ENCODE results near the gene DUOXA2.
"Not testable (repeated sequence)": the region's sequence is repeated elsewhere in the genome, so short reads cannot be mapped to it uniquely, and the experiment has no call there.

Gene DUOXA2

GRCh38 chr15:45118131-45118588 lies 4.0 kb downstream of the DUOXA2 start:
- DNase-seq, result peak; percentile 90

- no peak for DNase-seq
Measured at GRCh38 chr15:45118996-45119395, 4.9 kb downstream of the DUOXA2 start.

- no peak for DNase-seq
Measured at GRCh38 chr15:45120081-45120972, 6.2 kb downstream of the DUOXA2 start.

GRCh38 chr15:45121020-45121419 lies 6.9 kb downstream of the DUOXA2 start:
- DNase-seq, result no peak

GRCh38 chr15:45121706-45122417 lies 7.7 kb downstream of the DUOXA2 start:
- DNase-seq, result no peak

GRCh38 chr15:45122719-45123118 lies 8.6 kb downstream of the DUOXA2 start:
- no peak for DNase-seq

- DNase-seq, result no peak
Measured at GRCh38 chr15:45123397-45123796, 9.3 kb downstream of the DUOXA2 start.

- no peak for DNase-seq
Measured at GRCh38 chr15:45126535-45127158, 12.5 kb downstream of the DUOXA2 start.

GRCh38 chr15:45128971-45129639 lies 15.0 kb downstream of the DUOXA2 start:
- no peak for DNase-seq

GRCh38 chr15:45129651-45130129 lies 15.6 kb downstream of the DUOXA2 start, which contains the start of the genes DUOX1 and DUOXA1:
TSS of gene DUOX1 (plus strand) at chr15:45129994. CDS start at chr15:45131967, 1,973 bp downstream.
TSS of gene DUOXA1 (minus strand) at chr15:45129879. CDS start at chr15:45123014, 6,865 bp downstream.
- no peak for DNase-seq

- DNase-seq, result no peak
Measured at GRCh38 chr15:45130291-45131000, 16.3 kb downstream of the DUOXA2 start.

- no peak for DNase-seq
Measured at GRCh38 chr15:45131510-45131909, 17.4 kb downstream of the DUOXA2 start.

GRCh38 chr15:45132844-45133560 lies 18.9 kb downstream of the DUOXA2 start:
- no peak for DNase-seq

- no peak for DNase-seq
Measured at GRCh38 chr15:45133561-45133920, 19.4 kb downstream of the DUOXA2 start.

GRCh38 chr15:45134046-45134445 lies 19.9 kb downstream of the DUOXA2 start:
- no peak for DNase-seq

- DNase-seq, result no peak
Measured at GRCh38 chr15:45134682-45135604, 20.8 kb downstream of the DUOXA2 start.

GRCh38 chr15:45135705-45136377 lies 21.7 kb downstream of the DUOXA2 start:
- not testable (repeated sequence) for DNase-seq

GRCh38 chr15:45136378-45136764 lies 22.2 kb downstream of the DUOXA2 start:
- DNase-seq, result no peak

GRCh38 chr15:45137703-45138102 lies 23.6 kb downstream of the DUOXA2 start:
- no peak for DNase-seq
